ENCODE measurements around the gene SNX25.

DNA sequence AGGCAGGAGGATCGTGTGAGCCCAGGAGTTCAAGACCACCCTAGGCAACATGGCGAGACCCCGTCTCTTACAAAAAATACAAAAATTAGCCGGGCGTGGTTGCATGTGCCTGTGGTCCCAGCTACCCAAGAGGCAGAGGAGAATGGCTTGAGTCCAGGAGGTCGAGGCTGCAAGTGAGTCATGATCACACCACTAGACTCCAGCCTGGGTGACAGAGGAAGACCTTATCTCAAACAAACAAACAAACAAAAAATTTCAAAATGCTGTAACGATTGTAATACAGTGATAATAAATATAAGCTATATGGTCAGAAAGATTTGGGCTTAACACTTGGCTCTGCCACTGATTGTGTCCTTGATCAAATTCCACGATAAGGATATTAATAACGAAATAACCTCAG lies 42.2 kb upstream of the SNX25 start:
- TF ChIP-seq POLR2AphosphoS5 (IDR thresholded peaks at IDR 0.05; ENCODE audit: insufficient read depth in 1 of 2, low read depth in 1 of 2): no peak
- TF ChIP-seq, protein P1, sequence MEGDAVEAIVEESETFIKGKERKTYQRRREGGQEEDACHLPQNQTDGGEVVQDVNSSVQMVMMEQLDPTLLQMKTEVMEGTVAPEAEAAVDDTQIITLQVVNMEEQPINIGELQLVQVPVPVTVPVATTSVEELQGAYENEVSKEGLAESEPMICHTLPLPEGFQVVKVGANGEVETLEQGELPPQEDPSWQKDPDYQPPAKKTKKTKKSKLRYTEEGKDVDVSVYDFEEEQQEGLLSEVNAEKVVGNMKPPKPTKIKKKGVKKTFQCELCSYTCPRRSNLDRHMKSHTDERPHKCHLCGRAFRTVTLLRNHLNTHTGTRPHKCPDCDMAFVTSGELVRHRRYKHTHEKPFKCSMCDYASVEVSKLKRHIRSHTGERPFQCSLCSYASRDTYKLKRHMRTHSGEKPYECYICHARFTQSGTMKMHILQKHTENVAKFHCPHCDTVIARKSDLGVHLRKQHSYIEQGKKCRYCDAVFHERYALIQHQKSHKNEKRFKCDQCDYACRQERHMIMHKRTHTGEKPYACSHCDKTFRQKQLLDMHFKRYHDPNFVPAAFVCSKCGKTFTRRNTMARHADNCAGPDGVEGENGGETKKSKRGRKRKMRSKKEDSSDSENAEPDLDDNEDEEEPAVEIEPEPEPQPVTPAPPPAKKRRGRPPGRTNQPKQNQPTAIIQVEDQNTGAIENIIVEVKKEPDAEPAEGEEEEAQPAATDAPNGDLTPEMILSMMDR (IDR thresholded peaks at IDR 0.05): no peak

All from vagina (tissue), 2 donors.